Activated CD4-positive, alpha-beta T cell treated with anti-CD3 and anti-CD28 coated beads for 1 hour (primary cell): ENCODE data around the gene IKBKG.
"Not testable (repeated sequence)": the region's sequence is repeated elsewhere in the genome, so short reads cannot be mapped to it uniquely, and the experiment has no call there.

ENCODE experiments used
- DNase-seq: peaks from one replicate; pipeline ENCODE4 v3.0.0-alpha.2; 2020

The IKBKG gene

DNA sequence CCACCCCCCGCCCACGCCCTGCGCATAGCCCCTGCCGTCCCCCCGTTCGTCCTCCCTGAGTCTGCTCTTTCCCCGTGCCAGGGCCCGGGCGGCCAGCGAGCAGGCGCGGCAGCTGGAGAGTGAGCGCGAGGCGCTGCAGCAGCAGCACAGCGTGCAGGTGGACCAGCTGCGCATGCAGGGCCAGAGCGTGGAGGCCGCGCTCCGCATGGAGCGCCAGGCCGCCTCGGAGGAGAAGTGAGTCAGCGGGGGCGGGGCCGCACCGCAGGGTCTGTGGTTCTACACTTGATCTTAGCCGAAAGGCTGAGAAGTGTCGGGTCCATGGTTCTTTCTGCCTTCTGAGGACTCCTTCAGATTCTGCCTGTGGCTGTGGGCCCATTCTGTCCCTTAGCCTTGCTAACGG lies 12.9 kb downstream of the IKBKG start:
- DNase-seq = not testable (repeated sequence)

DNA sequence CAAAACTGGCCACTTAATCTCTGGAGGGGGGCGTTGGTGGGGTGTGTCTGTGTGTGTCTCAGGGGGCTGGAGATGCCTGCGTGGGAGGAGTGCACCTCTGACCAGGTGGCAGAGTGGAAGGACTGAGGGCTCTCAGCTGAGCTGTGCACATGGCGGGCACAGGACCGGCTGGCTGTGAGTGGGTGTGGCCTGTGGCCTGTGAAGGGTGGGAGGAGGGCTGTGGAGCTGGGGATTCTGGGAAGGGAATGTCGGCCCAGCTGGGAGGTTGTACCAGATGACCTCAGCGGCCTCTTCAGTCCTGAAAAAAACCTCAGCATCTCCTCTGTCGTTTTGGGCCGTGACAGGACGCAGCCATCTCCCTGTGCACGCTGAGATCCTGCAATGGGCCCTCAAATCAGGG lies 14.9 kb downstream of the IKBKG start:
- DNase-seq = not testable (repeated sequence)

- not testable (repeated sequence) for DNase-seq
Measured at GRCh38 chrX:154570361-154570760, 22.9 kb downstream of the IKBKG start.

DNA sequence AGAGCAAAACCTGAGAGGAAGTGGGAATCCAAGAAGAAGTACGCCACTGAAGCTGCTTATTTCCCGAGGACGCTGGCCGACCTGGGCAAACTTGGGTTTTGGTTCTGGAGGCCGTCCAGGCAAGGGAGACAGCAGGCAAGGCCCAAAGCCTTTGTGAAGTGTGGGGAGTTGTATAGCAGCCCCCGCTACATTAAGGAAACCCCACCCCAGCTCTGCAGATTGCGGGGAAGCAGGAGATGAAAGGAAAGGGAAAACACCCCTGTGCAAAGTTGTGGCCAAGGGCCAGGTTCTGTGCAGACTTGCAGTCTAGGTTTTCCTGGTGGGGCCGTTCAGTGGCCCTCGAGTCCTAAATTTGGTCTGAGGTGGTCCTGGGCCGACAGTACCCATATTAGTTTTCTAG lies 25.6 kb downstream of the IKBKG start:
- DNase-seq = not testable (repeated sequence)

GRCh38 chrX:154575076-154575475 lies 27.7 kb downstream of the IKBKG start:
- not testable (repeated sequence) for DNase-seq

DNA sequence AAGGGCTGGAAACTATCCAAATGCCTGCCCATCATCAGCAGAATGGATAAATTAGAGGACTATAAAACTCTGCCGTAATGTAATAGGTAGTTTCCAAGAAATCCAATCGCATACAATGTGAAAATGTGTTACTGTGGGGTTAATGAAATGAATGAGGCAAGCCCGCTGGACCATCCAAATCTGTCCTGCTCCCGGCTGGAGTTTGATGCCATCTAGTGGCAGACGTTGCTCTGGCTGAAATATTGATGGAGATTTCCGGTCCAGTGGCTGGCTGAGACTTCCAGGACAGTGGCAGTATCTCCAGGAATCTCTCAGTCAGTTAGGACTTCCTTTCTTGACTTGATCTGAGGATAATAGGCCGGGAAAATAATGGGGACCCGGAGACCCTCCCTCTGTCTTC lies 35.6 kb downstream of the IKBKG start:
- not testable (repeated sequence) for DNase-seq

GRCh38 chrX:154584585-154585183 lies 37.3 kb downstream of the IKBKG start, which contains the start of gene CTAG1A:
CTAG1A (plus strand) TSS chrX:154585133; CDS start chrX:154585207, 74 bp downstream.
- DNase-seq = not testable (repeated sequence)

GRCh38 chrX:154590415-154590814 lies 43.0 kb downstream of the IKBKG start:
- not testable (repeated sequence) for DNase-seq

DNA sequence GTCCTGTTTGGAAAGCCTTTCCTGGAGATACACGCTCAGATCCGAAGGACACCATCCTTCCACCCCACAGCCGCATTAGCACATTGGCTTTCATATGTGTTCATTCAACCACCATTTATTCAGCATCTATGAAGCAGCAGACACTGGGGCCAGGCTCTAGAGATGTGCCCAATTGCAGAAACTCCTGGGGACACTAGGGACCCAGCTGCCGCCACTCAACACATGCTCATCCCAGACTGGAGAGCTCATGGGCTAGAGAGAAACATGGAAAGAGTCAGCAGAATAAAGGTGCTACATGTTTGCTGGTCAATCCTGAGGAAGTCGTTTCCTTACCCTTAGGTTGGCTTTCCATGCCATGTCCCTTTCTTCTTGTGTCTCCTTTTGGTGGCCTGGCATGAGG lies 45.1 kb downstream of the IKBKG start:
- DNase-seq = no peak

DNA sequence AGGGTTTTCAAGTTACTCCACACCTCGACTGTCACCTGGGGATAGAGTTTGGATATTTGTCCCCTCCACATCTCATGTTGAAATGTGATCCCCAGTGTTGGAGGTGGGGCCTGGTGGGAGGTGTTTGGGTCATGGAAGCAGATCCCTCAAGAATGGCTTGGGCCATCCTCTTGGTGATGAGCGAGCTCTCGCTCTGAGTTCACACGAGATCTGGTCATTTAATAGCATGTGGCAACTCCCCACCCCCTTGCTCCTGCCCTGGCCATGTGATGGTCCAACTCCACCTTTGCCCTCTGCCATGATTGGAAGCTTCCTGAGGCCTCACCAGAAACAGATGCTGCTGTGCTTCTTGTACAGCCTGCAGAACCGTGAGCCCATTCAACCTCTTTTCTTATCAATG lies 45.8 kb downstream of the IKBKG start:
- no peak for DNase-seq

DNA sequence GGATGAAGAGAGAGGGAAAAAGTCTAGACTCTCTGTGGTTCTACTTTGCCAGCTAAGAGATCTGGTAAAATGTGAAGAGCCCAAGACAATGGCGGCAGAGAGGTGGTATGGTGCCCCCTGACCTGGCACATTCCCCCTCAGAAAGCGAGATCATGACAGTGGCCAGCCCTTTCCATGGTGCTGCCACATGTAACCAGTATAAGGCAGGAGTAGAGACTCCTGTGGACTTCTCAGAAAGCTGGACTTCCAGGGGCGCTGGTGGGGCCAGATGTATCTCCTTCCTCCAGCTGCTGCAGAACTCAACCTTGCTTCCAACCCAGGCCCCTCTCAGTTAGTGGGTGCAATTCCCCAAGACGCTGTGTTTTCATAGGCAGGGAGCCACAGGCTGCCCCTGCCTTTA lies 47.1 kb downstream of the IKBKG start:
- DNase-seq = no peak

DNA sequence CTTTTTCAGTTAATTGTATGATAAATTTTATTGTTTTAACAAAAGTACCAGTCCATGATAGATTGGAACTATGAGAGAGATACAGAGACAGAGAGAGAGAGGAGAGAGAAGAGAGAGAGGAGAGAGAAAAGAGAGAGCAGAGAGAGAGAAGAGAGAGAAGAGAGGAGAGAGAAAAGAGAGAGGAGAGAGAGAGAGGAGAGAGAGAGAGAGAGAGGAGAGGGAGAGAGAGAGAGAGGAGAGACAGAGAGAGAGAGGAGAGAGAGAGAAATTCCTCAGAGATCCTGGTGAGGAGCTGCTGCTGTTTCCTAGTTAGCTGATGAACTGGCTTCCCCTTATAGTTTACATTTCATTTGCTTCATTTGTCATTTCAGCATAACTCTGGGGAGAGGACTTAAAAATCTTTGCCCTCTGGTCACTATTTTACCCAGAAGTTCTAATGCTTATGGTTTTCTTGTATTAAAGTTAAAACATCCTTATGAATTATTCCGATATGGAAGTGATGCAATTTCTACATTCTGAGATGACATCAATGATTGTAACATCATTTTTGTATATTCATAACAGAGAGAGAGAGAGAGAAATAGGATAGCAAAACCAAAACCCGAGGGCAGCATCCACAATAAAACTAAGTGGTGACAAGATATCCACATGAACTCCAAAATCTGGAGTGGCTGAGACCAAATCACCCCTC lies 48.3 kb downstream of the IKBKG start:
- no peak for DNase-seq

DNA sequence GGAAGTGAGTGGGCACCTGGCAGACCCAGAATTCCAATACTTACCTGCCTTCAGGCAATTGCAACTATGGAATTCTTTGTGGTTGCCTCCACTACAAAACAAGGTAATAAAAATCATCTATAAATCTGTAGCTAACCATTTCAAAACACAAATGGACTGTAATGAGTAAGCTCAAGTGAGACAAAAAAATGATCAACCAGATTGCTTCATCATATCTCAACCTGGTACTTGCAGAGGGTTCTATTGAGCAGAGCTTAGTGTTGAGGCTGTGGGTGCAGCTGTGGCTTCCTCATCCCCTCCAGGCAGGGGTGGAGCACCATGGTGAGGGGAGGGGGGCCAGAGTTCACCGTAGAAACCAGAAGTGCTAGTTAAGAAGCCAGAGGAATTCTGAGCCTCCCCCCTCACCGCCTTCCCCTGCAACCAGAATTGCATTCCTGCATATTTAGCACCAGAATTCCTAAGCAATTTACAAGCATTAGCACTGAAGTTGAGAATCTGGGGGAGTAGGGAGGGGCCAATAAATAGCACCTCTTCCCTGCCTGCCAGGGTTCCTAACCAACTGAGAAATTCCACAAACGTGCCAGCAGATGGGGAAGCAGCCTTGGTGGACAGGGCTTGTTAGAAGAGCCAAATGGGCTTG lies 49.0 kb downstream of the IKBKG start:
- no peak for DNase-seq

DNA sequence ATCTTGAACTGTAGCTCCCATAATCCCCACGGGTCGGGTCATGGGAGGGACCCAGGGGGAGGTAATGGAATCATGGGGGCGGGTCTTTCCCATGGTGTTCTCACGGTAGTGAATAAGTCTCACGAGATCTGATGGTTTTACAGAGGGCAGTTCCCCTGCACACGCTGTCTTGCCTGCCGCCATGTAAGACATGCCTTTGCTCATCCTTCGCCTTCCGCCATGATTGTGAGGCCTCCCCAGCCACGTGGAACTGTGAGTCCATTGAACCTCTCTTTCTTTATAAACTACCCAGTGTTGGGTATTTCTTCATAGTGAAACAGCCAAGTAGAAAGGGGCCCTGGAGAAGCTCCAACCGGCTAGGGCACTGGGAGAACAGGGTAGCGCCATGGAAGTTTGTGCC lies 49.8 kb downstream of the IKBKG start:
- DNase-seq = no peak

GRCh38 chrX:154598656-154599055 lies 51.2 kb downstream of the IKBKG start:
- no peak for DNase-seq

DNA sequence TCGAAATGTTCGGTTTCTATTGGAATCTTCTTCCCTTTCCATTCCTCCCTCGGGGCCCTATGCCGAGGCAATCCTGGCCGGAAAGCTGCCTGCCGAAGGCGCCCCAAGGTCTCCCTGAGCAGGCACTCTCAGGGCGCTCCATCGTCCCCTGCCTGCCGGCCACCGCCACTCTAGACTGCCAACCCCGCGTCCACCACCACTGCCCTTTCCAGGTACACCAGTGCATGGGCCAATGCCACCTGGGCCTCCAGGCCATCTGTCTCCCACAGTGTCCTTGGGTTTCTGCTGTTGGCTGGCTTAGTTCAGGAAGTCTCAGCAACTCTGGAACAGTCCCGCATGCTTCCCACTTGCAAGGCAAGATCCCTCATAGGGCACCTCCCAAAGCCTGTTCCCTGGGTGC lies 52.1 kb downstream of the IKBKG start:
- no peak for DNase-seq

GRCh38 chrX:154600759-154601374 lies 53.4 kb downstream of the IKBKG start:
- DNase-seq = no peak

- DNase-seq = no peak
Measured at GRCh38 chrX:154602226-154602625, 54.8 kb downstream of the IKBKG start.

- DNase-seq = no peak
Measured at GRCh38 chrX:154602766-154603437, 55.5 kb downstream of the IKBKG start.

DNA sequence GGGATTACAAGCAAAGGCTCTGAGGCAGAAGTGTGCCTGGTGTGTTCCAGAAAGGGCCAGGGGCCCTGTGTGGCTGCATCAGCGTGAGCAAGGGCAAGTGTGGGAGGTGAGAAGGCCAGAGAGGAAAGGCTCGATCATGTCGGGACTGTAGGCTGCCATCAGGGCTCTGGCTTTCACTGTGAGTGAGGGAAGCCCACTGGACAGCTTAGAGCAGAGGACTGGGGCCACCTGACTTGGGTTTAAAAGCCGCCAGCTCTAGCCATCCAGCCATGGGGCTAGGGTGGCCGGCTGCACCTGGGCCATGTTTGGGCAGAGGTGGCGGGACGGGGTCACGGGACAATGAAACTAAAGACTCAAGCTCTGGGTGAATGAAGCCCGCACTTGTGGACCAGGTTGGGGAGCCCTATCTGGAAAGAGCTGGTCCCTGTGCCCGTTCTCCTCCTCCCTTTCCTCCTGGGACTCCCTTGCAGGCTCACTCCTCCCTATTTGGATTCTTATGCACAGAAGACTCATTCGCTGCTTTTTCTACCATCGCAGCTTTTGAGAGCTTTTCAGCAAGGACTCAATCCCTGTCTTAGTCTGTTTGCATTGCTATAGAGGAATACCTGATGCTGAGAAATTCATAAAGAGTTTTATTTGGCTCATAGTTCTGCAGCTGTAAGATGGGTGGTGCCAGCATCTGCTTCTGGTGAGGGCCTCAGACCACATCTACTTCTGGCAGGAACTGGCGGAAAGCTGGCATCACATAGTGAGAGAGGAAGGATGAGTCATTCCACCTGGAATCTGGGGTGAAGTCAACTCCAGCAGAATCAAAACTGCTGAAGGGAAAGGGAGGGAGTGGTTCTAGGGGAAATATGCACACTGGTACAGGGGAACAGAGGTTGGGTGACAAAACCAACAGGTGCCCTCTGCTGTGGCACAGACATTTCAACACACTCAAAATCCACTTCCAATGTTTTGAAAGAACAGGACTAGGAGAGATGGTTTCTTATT lies 56.3 kb downstream of the IKBKG start:
- DNase-seq = no peak

- DNase-seq = no peak
Measured at GRCh38 chrX:154605566-154605965, 58.1 kb downstream of the IKBKG start.

DNA sequence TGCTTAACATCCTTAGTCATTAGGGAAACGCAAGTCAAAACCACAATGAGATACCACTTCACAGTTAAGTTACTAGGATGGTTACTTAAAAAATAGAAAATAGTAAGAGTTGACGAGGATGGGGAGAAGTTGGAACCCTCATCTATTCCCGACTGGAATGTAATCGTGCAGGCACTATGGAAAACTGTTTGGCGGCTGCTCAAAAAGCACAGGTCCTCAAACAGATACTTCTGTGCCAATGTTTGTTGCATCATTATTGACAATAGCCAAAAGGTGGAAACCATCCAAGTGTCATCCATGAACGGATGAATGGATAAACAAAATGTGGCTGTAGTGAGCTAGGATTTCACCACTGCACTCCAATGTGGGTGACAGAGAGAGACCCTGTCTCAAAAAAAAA lies 60.0 kb downstream of the IKBKG start:
- DNase-seq = no peak
